K562 (cell line): ENCODE measurements around the gene LRRC7. TPM values are rescaled to one million over a fixed set of nuclear protein-coding genes. Genes with fewer than 3 reads are reported as not detected.

Source experiments
- ATAC-seq: fragments of 200-7000 bp; cut with Tn5 transposase; 3 replicates; pipeline ENCODE4 v1.9.1; 2020; ENCODE audit warnings: moderate library complexity
- BruUV-seq: library from RNA; stranded (reverse); fragments of 400-500 nt; replicated peaks from 2 replicates; lab custom pipeline; 2021; lab: Mats Ljungman, UMichigan
- CTCF ChIA-PET: fragments of 300-600 bp; formaldehyde crosslinking; extraction: SDS; loops from one replicate; lab custom pipeline; 2021; ENCODE audit warnings: low intra/inter-chr PET ratio; lab: Yijun Ruan, JAX
- POLR2A ChIA-PET: fragments of 300-600, 350-650 bp; sonication (Branson Sonifier 250); formaldehyde crosslinking; extraction: SDS; loops from one replicate; lab custom pipeline; 2021; ENCODE audit warnings: antibody characterized with exemption, inconsistent platforms; lab: Yijun Ruan, JAX
- DNase-seq, 4 experiments: peaks; one replicate each; pipeline versions ENCODE4 v3.0.0 to v3.0.0-alpha.2; 2011 to 2018; ENCODE audit warnings: low spot score in 3 of 4, mixed read lengths in 3 of 4; ENCODE audit errors: extremely low read depth in 1 of 4
- FAIRE-seq: peaks from 2 replicates; lab custom pipeline; 2011; peaks lifted over from hg19 to GRCh38; lab: Jason Lieb, UNC
- H2AFZ ChIP-seq: 2 replicates; pipeline ENCODE4 v1.6.0; 2011; ENCODE audit warnings: low read depth, low read length, control low read depth, inconsistent platforms
- H3K27ac ChIP-seq: fragments of 200-600 bp; 3 replicates; pipeline ENCODE4 v1.8.0; 2011; ENCODE audit warnings: low read depth, mild to moderate bottlenecking, control low read depth, inconsistent platforms, low read length, moderate library complexity, mixed read lengths; ENCODE audit errors: extremely low read depth
- H3K27me3 ChIP-seq, 2 experiments: fragments of 300-600 bp in 1 of 2; 2 replicates in 1 of 2; 3 replicates in 1 of 2; pipeline versions ENCODE4 v1.6.0 to v1.8.0; 2011; ENCODE audit warnings: inconsistent platforms in 2 of 2, low read length in 2 of 2, mild to moderate bottlenecking in 1 of 2, mixed read lengths in 1 of 2, moderate library complexity in 1 of 2; ENCODE audit not compliant: control insufficient read depth in 2 of 2, insufficient read depth in 2 of 2
- H3K36me3 ChIP-seq: fragments of 300-600 bp; 3 replicates; pipeline ENCODE4 v1.8.0; 2011; ENCODE audit warnings: mild to moderate bottlenecking, low read length, inconsistent platforms; ENCODE audit not compliant: control insufficient read depth, insufficient read depth
- H3K4me1 ChIP-seq, 2 experiments: fragments of 200-600 bp in 1 of 2; replicated peaks in 1 of 2; 2 replicates in 1 of 2; 3 replicates in 1 of 2; pipeline versions ENCODE4 v1.5.1 to v1.8.0; 2011; ENCODE audit warnings: inconsistent platforms in 2 of 2, low read length in 2 of 2, mild to moderate bottlenecking in 1 of 2, mixed read lengths in 1 of 2, moderate library complexity in 1 of 2; ENCODE audit not compliant: control insufficient read depth in 2 of 2, insufficient read depth in 2 of 2
- H3K4me2 ChIP-seq: 2 replicates; pipeline ENCODE4 v1.6.1; 2011; ENCODE audit warnings: low read length, control low read depth, inconsistent platforms, mixed read lengths; ENCODE audit not compliant: insufficient read depth
- H3K4me3 ChIP-seq: fragments of 200-600 bp; sonication (generic), shearing (Covaris generic); 2 replicates; pipeline ENCODE4 v1.5.1; 2016; ENCODE audit warnings: control low read depth, inconsistent platforms
- H3K79me2 ChIP-seq: fragments of 200-600 bp; 3 replicates; pipeline ENCODE4 v1.8.0; 2011; ENCODE audit warnings: low read length, inconsistent platforms; ENCODE audit not compliant: control insufficient read depth, insufficient read depth
- H3K9ac ChIP-seq, 2 experiments: 2 replicates each; pipeline versions ENCODE4 v1.6.0 to v1.6.1; 2011; ENCODE audit warnings: low read depth in 2 of 2, low read length in 2 of 2, control low read depth in 1 of 2, inconsistent platforms in 1 of 2, mild to moderate bottlenecking in 1 of 2, mixed read lengths in 1 of 2; ENCODE audit not compliant: insufficient read depth in 1 of 2
- H3K9me1 ChIP-seq: one replicate; pipeline ENCODE4 v1.6.0; 2011; ENCODE audit warnings: inconsistent platforms, mild to moderate bottlenecking, low read length, moderate library complexity; ENCODE audit not compliant: control insufficient read depth, insufficient read depth
- H3K9me3 ChIP-seq: replicated peaks from 2 replicates; pipeline ENCODE4 v1.5.1; 2011; ENCODE audit warnings: low read depth, low read length, inconsistent platforms; ENCODE audit not compliant: control insufficient read depth, insufficient read depth
- H4K20me1 ChIP-seq: replicated peaks from 2 replicates; pipeline ENCODE4 v1.6.1; 2011; ENCODE audit warnings: low read length, inconsistent platforms, mixed read lengths; ENCODE audit not compliant: control insufficient read depth, insufficient read depth
- BACH1 ChIP-seq: fragments of 200-800 bp; sonication (Bioruptor generic); IDR thresholded peaks from 2 replicates; pipeline ENCODE4 v1.6.1; 2016; ENCODE audit warnings: missing genetic modification characterization, missing compliant biosample characterization
- COPS2 ChIP-seq: fragments of 450-650 bp; conservative IDR thresholded peaks from 2 replicates; pipeline ENCODE4 v1.6.1; 2016; ENCODE audit warnings: mild to moderate bottlenecking, moderate library complexity
- E2F8 ChIP-seq: fragments of 450-650 bp; IDR thresholded peaks from 2 replicates; pipeline ENCODE4 v1.7.1; 2018; ENCODE audit warnings: mild to moderate bottlenecking, low read depth; ENCODE audit not compliant: partially characterized antibody
- ID3 ChIP-seq, 2 experiments: fragments of 250-450 bp in 1 of 2; fragments of 450-650 bp in 1 of 2; sonication (Bioruptor Pico) in 1 of 2; IDR thresholded peaks; 2 replicates each; pipeline versions ENCODE4 v1.6.1 to v1.8.0; 2016 to 2021; ENCODE audit warnings: mild to moderate bottlenecking in 2 of 2, moderate library complexity in 2 of 2, missing compliant biosample characterization in 1 of 2, missing genetic modification characterization in 1 of 2
- ILF3 ChIP-seq: fragments of 450-650 bp; IDR thresholded peaks from 2 replicates; pipeline ENCODE4 v1.6.1; 2018; ENCODE audit warnings: antibody characterized with exemption, mild to moderate bottlenecking, moderate library complexity, borderline replicate concordance
- KDM5B ChIP-seq: fragments of 200-600 bp; sonication (generic); IDR thresholded peaks from 2 replicates; pipeline ENCODE4 v1.6.1; 2012; ENCODE audit warnings: low read depth, mild to moderate bottlenecking, moderate library complexity, low read length, control low read depth, inconsistent platforms; ENCODE audit not compliant: insufficient replicate concordance
- NR3C1 ChIP-seq: sonication (generic); formaldehyde crosslinking; IDR thresholded peaks from 2 replicates; pipeline ENCODE4 v1.8.1; 2022; ENCODE audit warnings: missing genetic modification reagents
- PRMT5 ChIP-seq: sonication (generic); formaldehyde crosslinking; IDR thresholded peaks from 2 replicates; pipeline ENCODE4 v1.5.0; 2020; ENCODE audit warnings: missing genetic modification reagents
- SAP30 ChIP-seq: fragments of 200-600 bp; sonication (generic); IDR thresholded peaks from 2 replicates; pipeline ENCODE4 v1.6.1; 2012; ENCODE audit warnings: borderline replicate concordance, low read depth, mild to moderate bottlenecking, moderate library complexity, low read length, control low read depth, inconsistent platforms; ENCODE audit not compliant: insufficient read depth, poor library complexity, severe bottlenecking
- SMAD4 ChIP-seq: fragments of 250-450 bp; sonication (Bioruptor Pico); conservative IDR thresholded peaks from 2 replicates; pipeline ENCODE4 v1.8.0; 2021; ENCODE audit warnings: inconsistent platforms, mild to moderate bottlenecking, moderate library complexity
- SMC3 ChIP-seq: conservative IDR thresholded peaks from 2 replicates; pipeline ENCODE4 v1.6.1; 2011; ENCODE audit warnings: low read depth, low read length, improper control_type of control experiment; ENCODE audit not compliant: insufficient read depth
- SRSF9 ChIP-seq: fragments of 200-400 bp; formaldehyde crosslinking; IDR thresholded peaks from 2 replicates; pipeline ENCODE4 v1.6.1; 2017; ENCODE audit warnings: low read depth, low read length, borderline replicate concordance
- ZNF239 ChIP-seq: fragments of 250-450 bp; sonication (Bioruptor Pico); IDR thresholded peaks from 2 replicates; pipeline ENCODE4 v1.4.0; 2020; ENCODE audit warnings: mild to moderate bottlenecking
- ZNF511 ChIP-seq: sonication (generic); formaldehyde crosslinking; IDR thresholded peaks from 2 replicates; pipeline ENCODE4 v1.8.0; 2022; ENCODE audit warnings: mild to moderate bottlenecking, missing genetic modification reagents
- WGBS: fragments of 100-300 bp; shearing (Covaris generic); methylation state at CpG from one replicate; pipeline ENCODE4 v1.1.6; 2016; ENCODE audit warnings: low coverage, mixed read lengths; ENCODE audit not compliant: insufficient coverage; ENCODE audit errors: missing lambda C conversion rate; 5-methylcytosine and 5-hydroxymethylcytosine counted together
- in situ Hi-C: fragments of 300-500 bp; cut with MboI; formaldehyde crosslinking; loops from 4 replicates; pipeline ENCODE4 v1.15.0; 2018; ENCODE audit warnings: inconsistent platforms, mixed read lengths
- intact Hi-C: fragments of 100-400 bp; cut with micrococcal nuclease; formaldehyde crosslinking; loops from 2 replicates; pipeline ENCODE4 v1.14.2; 2022
- polyA plus RNA-seq, 8 experiments: library from polyadenylated mRNA; depleted of rRNA in 4 of 8; stranded (reverse) in 5 of 8; unstranded in 3 of 8; fragments of >200 nt; fragmentation: Nextera tagmentation in 2 of 8; fragmentation: Illumina TruSeq in 1 of 8; extraction: Ambion mirVana in 2 of 8; extraction: Trizol in 1 of 8; gene quantifications; 2 replicates each; pipeline versions ENCODE4 v1.2.1 to v1.2.3, GENCODE V29; 2011 to 2014; ENCODE audit warnings: inconsistent platforms in 1 of 8, missing spikeins in 1 of 8
- total RNA-seq, 7 experiments: library from RNA; depleted of rRNA in 6 of 7; stranded (reverse); fragments of >200 nt in 6 of 7; fragmentation: Illumina TruSeq in 2 of 7; extraction: Trizol in 2 of 7; gene quantifications; 2 replicates each; pipeline versions ENCODE4 v1.2.1 to v1.2.3, GENCODE V29; 2011 to 2021; ENCODE audit warnings: low replicate concordance in 1 of 7

LRRC7 gene
- total and polyA plus RNA-seq, 9 of the 15 experiments (the other 6 are each of a cell fraction or from before 2014, with no cell fraction given), result 0.09 to 0.94 (median 0.49) TPM

DNA sequence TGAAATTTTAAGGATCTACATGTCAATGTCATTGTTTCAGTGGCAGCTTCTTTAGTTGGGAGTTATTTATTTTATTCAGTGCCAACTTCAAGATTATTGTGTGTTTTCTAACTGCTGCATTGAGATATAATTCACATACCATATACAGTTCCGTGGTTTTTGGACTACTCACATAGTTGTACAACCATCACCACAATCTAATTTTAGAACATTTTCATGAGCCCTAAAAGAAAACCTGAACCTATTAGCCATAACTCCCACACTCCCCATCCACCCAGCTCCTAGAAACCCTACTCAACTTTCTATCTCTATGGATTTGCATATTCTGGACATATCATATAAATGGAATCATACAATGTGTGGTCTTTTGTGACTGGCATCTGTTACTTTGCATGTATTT lies 417.7 kb downstream of the LRRC7 start:
- H3K27me3 ChIP-seq, result no peaks in the 10 kb centered on the region
- BruUV-seq, result no TSS peak
- H2AFZ ChIP-seq, result no peak overlapping the region
- in situ Hi-C loops, result no loop called here
- FAIRE-seq (no peak), DNase-seq (no peak), ATAC-seq (no peak)
- H3K79me2 ChIP-seq, result no peaks in the 10 kb centered on the region
- CTCF ChIA-PET, result no interaction called here
- H3K4me1 ChIP-seq, result no peaks in the 10 kb centered on the region
- H3K27ac ChIP-seq, result no peak overlapping the region
- H3K9me3 ChIP-seq, result no peaks in the 10 kb centered on the region
- H3K9me1 ChIP-seq, result no peaks in the 10 kb centered on the region
- H3K4me3 ChIP-seq, result no peak overlapping the region
- POLR2A ChIA-PET, result no interaction called here
- no peaks in the 10 kb centered on the region for H3K36me3 ChIP-seq
- H3K9ac ChIP-seq, result no peak overlapping the region
- 5% methylated on average over 1 of the region's 1 CpG for whole genome bisulfite sequencing
- intact Hi-C loops, result no loop called here
- H3K4me2 ChIP-seq, result no peak overlapping the region
- TF ChIP-seq ID3 (CRISPR knock-in tag; IDR thresholded peaks at IDR 0.05) (no peak), ID3 (tag; IDR thresholded peaks at IDR 0.05) (no peak), SRSF9 (no peak), NR3C1 (CRISPR knock-in tag) (no peak), ZNF511 (no peak), E2F8 (no peak), KDM5B (no peak), PRMT5 (CRISPR knock-in tag) (no peak), ILF3 (no peak), SAP30 (no peak), COPS2 (no peak), BACH1 (tag) (no peak), SMC3 (no peak), ZNF239 (no peak), SMAD4 (CRISPR knock-in tag) (no peak)
- TF ChIP-seq, all 486 proteins: peak for 0
- no peaks in the 10 kb centered on the region for H4K20me1 ChIP-seq
